EH (cell line): ENCODE measurements around the gene PGPEP1.
A peak's percentile ranks its signal among the peaks of the same experiment; 100 is the strongest.
"Not testable (repeated sequence)": the region's sequence is repeated elsewhere in the genome, so short reads cannot be mapped to it uniquely, and the experiment has no call there.

Experiments used
- DNase-seq: peaks from one replicate; pipeline ENCODE4 v3.0.0-alpha.2; 2015; ENCODE audit warnings: low read depth

PGPEP1 gene

DNA sequence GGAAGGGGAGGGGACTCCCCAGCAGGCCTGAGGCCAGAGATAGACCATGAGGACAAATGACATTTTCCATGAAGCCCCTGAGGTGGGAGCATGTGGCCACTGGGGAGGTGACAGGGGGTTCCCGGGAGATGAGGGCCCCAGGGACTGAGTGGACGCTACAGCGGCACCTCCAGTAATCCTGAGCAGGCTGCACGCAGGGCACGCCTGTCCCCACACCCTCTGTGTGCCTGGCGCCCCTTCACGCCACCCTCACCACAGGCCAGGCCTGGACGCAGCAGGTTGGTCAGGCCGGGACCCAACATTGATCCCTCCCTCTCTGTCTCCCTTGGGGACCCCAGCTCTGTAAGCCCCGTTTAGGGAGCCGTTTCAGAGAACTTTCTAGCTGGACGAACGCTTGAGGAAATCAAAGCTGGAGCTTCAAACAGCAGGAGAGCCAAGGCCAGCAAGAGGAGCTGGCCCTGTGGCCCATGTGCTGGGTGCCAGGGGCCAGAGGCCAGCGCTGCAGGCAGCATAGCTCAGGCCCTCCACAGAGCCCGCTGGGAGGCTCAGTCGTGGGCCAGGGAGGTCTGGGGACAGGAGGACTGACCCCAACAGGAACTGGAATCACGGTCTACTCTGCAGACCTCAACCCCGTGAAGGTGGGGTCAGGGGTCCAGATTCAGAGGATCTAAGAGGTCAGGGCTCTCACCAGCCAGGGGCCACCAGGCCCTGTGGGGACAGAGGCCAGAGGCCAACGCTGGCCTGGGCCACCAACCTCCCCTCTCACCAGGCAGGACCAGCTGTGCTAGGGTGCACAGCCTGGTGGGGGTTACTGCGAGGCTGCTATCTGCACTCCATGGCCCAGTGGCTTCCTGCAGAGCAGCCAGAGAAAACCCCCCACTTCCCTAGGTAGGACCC lies 32.1 kb upstream of the PGPEP1 start:
- no peak for DNase-seq

DNA sequence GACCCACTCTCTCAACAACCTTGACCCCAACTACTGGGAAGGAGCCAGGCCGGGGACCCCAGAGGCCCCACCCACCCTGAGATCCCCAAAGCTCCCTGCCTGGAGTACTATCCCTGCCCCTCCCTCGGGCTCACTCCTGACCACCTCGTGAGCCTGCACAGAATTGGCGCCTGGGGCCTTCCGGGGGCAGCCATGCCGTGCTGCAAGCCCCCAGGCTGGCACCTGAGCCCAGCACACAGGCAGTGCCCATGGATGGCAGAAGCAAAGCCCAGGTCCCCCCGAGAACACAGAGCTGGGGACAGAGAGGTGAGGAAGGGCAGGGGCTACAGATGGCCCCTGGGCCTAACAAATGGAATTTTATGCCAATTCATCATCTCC lies 31.5 kb upstream of the PGPEP1 start:
- DNase-seq: no peak

DNA sequence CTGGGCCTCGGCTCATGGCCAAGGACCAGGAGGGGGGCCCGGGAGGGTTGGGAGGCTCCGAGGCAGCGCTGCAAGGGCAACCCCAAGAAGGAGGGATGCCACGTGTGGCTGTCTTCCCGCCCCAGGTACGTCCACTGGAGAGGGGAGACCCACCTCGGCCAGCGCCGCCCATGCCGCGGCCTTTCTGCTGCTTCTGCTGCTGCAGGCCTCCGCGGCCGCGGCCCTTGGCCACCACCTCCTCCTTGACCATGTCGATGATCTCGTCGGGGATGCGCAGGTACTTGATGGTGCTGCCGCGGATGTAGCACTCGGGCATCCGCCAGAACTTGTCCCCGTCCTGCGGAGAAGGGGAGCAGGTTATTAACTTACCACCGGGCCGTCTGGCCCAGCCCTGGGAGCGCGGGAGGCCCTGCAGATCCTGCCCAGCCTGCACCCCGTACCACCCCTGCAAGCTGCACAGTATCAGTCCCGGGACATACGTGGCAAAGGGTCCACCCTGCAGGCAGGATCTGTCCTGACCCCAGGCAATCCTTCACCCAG lies 30.8 kb upstream of the PGPEP1 start:
- no peak for DNase-seq

DNA sequence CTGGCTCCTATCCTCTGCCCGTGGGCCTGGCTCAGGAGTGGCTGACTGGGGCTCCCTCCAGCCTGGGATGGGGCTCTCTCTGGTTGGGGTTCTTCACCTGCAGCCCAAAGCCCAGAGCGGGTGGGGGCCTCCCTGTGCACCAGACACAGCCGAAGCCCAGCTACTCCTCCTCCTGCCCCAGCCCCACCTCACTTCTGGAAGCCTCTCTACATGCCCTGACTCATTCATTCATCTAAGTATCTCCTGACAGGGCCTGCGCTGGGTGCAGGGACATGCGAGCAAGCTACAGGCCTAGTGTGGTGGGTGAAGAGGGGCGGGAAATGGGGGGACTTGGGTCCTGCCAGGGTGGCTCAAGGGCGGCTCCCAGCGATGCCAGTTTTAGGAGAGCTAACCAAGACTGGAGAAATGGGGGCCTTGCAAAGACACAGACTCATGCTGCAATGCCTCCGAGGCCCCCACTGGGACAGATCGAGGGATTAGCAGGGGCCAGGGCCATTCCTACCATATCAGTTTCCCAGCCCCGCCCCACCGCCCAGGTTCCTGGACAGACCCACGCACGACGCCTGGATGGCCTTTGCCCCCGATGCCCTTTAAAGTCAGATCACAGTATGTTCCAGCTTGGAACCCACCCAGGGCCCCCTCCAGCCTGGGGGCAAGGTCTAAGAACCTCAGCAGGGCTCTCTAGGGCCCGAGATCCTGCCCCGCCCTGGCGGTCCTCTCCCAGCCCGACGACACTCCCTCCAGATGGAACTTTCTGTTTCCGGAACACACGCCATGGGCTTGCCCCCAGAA lies 30.1 kb upstream of the PGPEP1 start:
- DNase-seq: no peak

DNA sequence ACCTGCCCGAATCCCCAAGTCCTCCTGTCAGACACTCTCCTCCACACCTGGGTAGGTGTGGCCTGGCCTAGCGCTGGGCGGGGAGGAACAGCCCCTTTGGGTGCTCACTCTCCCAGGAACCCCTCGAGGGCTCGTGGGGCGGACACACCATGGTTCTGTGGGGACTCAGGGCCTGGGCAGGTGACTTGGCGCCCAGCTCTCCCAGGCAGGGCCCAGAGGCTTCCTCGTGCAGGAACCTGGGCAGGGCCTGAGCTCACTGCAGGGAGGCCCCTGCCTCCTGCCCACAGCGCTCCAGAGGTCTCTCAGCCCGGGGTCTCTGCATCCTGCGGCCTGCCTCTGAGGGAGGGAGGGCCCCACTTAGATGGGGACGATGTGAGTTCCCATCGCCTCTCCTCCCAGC lies 29.4 kb upstream of the PGPEP1 start:
- DNase-seq: no peak

DNA sequence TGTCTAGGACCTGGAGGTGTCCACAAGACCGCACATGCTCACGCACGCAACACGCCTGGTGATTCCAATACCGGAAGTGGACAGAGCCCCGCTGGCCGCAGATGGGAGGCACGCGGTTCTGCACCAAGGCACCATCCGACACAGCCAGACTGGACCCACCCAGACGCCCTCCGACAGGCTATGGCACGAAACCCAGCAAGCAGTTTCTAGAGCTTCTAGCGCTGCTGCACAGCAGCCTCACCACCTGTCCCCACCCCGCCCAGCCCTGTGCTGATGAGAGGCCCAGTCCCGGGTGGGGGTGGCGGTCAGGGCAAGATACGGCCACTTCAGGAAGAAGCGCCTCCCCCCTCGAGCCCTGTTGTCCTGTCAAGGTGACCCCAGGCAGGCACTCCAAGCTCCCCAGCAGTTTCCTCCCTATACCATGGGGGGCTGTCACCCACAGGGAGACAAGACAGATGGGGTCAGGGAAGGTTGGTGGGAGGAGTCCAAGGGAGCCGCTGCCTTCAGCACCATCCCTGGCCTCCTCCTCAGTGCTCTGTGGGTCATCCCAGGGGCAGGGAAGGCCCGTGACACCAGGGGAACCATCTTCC lies 28.8 kb upstream of the PGPEP1 start:
- no peak for DNase-seq

DNA sequence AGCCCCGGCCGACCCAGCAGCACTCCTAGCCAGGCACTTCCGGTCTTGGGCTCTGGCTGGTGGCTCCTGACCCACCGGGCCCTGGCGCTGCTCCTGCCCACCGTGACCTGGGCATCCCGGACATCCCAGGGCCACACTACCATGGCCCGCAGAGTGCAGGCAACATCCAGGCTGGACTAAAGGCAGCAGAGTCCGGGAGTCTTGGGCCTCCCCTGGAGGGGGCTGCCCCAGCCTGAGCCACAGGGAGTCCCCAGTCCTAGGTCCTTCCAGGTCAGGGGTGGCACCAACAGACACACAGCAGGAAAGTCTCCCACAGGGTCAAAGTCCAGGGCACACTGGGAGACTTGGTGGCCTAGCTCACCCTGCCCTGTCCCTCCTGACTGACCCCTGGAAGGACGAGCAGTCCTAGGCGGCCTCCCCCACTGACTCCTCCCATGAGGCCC lies 28.3 kb upstream of the PGPEP1 start:
- no peak for DNase-seq

DNA sequence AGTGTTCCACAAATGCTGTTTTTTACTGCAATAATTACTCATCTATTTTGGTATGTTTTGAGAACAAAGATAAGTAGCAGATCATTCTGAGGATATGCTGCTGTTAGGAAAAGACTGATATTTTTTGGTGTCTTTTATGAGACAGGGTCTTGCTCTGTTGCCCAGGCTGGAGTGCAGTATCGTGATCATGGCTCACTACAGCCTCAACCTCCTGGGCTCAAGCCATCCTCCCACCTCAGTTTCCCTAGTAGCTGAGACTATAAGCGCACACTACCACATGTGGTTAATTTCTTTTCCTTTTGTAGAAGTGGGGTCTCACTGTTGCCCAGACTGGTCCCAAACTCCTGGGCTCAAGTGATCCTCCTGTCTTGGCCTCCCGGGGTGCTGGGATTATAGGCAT lies 27.0 kb upstream of the PGPEP1 start:
- no peak for DNase-seq

DNA sequence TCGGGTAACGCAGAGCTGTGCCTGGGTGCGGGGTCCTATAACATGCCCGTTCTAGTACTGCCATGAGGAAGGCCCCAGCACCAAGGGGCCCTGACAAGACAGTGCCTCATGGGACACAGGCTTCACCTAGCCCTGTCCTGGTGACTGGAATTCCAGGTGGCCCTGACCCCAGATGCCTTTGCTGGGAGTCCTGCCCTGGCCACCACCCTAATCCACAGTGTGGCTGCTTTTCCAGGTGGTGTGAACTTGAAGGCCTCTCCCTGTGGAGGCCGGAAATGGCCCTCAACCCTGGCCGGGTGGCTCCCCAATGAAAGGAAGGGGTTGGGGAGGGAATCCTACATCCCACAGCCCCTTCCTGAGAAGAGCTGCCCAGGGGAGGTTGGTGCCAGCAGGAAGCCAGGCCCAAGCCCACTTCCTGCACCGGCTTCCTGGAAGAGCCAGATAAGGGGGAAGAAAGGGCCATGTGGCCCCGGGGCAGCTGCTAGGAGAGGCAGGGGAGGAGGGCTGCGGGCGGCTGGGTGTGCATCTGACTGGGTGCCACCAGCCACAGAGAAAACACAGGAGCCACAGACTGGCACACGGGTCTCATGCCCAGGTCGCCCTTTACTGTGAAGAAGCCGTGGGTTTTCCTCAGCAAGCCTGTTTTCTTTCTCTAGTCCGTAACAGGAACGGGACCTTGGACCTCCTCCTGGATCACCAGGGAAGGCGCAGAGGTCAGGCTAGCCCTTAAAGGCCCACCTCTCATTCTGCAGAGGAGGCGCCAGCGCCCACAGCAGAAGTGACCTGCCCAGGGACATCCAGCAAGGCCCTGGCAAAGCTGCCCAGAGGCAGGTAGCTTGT lies 22.2 kb upstream of the PGPEP1 start:
- no peak for DNase-seq

DNA sequence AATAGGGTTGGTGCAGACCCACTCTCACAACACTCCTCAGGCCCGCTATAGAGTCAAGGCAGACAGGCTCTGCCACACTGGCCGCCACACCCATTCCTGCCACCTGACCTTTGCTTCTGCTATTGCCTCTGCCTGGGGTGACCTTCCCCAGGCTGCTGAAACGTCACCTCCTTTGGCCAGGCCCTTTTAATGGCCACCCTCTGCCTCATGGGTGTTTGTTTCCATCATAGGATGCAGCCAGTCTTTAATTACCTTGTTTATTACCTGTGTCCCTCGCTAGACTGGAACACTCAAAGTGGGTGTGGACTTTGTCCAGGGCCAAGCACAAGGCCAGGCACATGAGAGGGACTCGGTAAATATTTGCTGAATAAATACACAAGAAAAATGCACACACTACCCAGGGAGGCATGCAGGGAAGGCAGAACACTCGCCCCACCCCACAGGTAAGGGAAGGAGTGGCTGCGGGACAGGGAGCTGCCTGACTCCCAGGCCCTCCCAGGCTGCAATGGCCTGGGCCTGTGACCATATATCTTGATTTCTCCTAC lies 20.7 kb upstream of the PGPEP1 start:
- DNase-seq: no peak

DNA sequence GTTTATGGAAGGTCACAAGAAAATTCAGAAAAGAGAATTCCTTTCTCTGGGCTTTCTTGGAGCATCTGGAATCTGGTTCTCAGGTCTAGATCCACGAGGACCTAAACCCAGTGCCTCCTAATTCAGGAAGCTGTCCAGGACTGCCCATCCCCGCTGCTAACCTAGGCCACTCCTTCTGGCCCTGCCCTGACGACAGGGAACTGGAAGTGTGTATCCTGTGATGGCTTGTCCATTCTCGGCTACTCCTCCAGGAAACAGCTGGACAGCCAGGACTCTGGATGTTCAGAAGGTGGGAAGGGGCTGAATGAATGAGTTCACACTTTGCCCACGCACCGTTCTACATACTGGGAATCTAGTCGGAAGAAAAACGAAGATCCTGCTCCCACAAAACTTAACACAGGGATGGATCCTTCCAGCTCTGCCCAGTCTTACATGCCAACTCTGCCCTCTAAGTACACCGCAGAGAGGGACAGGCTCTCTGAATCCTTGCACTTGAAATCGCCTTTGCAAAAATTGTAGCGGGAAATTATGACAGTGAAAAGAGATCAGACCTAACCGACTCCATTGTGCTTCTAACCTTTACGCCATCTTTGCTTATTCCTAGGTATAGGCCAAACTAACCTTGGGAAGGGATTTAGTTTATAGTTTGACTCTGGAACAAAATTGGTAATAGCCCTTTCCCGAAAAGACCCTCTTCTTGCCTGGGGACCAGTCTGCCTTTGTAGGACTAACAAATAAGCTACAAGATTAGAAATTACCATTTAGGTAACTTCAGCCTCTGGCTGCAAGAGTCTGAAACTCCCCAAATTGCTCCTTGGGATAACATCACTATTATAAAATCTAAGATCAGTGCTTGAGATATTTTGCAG lies 19.3 kb upstream of the PGPEP1 start:
- no peak for DNase-seq

DNA sequence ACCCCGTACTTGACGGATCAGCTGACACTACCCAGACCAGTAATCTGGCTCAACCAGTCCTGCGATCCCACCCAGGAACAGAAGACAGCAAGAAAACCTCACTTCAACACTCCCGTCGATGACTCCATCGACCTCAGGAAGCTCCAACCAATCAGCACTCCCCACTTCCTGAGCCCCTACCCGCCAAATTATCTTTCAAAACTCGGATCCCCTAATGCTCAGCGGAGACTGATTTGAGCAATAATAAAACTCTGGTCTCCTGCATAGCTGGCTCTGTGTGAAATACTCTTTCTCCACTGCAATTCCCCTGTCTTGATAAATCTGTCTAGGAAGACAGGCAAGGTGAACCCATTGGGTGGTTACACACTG lies 18.7 kb upstream of the PGPEP1 start:
- DNase-seq: peak; percentile 9

DNA sequence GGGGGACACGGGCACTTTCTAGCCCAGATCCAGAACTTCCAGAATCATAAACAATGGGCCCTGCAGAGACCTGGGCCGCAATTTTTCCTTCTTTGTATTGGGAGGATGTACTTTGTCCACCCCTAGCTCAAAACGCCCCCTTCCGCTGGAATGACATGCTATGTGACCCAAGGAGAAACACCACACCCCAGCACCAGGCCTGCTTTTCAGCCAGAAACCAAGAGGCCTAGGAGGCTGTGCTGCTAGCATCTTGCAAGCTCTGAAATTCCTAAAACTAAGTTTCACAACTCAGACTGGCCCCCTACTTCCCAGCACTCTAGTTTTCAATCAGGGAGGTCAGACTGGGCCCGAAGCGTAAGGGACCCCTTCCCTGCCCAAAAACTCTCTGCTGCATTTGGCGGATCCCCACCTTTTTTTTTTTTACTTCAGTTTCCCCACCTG lies 18.1 kb upstream of the PGPEP1 start:
- peak; percentile 74 for DNase-seq

DNA sequence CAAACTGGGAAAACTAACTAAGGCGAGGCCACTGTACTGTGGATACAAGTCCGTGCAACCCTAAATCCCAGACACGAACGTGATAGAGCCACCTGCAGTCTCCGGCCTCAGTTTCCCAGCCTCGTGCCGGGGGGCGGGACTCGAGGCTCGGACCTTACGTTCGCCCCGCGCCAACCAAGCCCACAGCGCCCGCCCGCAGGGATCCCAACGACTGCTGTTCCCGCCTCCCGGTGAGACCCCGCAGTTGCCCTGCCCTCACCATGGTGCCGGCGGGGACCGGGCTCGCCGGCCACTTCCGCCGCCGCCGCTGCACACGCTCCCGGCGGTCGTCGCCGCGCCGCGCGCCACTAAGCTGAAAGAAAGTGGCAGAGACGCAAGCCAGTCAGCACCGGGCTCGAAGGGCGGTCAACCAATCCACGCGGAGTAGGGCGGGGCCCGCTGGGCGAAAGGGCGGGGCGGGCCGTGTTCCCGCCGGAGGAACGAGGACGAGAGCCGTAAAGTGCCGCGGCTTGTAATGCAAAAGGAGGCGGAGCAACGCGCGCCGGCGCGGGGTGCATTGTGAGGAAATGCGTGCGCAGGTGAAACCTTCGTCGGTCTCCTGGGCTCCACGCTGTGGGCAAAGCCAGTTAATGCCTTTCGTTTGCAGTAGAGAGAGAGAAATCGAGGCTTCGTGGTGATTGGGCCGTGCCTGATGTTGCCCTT lies 17.5 kb upstream of the PGPEP1 start, which contains the start of gene LSM4:
TSS of gene LSM4 (minus strand) at position 318 of the 702 bp plus-strand sequence. CDS start at position 262, 56 bp downstream.
- DNase-seq: peak; percentile 95

DNA sequence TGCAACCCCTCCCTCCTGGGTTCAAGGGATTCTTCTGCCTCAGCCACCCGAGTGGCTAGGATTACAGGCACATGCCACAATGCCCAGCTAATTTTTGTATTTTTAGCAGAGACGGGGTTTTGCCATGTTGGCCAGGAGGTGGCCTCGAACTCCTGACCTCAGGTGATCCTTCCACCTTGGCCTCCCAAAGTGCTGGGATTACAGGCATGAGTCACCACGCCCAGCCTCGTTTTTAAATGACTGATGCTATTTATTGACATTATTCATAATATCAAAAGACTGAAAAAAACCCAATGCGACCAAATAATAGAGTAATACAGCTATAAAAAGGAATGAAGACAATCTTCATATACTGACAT lies 16.0 kb upstream of the PGPEP1 start:
- DNase-seq: not testable (repeated sequence)

DNA sequence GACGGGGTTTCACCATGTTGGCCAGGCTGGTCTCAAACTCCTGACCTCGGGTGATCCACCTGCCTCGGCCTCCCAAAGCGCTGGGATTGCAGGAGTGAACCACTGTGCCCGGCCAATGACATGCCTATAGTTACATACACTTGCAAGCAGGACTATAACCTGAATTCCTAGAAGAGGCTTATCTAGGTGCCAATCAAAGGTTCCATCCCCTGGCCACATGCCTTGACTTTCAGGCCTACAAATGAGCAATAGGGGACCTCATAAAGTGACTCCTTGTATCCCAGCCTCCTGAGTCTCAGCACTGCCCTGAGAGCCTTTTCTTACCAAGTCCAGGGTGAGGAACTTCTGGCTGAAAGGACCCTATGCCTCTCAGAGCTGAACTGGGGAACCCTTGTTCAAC lies 13.6 kb upstream of the PGPEP1 start:
- DNase-seq: no peak

DNA sequence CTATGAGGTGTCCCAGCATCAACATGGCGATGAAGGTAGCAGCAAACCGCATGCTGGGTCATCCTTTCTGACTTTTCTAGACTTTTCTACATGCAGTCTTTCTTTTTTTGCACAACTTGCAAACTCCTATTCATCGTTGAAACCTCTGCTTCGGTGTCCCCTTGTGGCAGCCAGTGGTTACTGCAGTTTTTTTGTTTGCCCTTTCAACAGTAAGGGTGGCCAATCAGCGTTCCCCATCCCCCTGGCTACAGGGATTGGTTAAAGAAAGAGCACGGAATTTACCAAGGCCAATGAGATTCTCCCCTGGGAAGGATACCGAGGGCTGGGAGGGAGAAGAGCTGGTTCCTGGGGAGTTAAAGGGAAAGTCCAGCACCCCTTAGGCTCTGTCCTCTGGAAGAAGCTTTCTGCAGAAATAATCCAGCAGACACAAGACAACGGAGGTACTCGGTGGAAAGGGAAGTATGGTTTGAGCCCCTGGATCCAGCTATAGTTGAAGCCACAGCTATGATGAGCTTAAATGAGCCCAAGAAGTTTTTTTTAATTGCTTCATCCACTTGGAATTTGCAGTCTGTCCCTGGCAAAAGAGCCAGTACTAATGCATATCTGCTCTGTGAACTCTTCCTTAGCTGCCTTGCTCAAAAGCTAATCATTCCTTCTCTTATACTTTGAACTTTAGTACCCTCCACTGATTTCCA lies 11.9 kb upstream of the PGPEP1 start:
- peak; percentile 98 for DNase-seq

DNA sequence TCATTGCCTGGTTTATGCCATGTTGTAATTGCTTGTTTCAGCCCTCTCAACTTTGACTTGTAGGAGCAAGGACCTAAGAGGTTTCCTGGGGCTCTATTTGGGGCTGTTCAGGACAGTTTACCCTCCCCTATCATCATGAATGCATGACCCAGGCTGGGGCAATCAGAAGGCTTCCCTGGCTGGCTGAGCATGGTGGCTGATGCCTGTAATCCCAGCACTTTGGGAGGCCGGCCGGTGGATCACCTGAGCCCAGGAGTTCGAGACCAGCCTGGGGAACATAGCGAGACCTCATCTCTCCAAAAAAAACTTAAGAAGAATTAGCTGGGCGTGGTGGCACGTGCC lies 11.4 kb upstream of the PGPEP1 start:
- DNase-seq: no peak

DNA sequence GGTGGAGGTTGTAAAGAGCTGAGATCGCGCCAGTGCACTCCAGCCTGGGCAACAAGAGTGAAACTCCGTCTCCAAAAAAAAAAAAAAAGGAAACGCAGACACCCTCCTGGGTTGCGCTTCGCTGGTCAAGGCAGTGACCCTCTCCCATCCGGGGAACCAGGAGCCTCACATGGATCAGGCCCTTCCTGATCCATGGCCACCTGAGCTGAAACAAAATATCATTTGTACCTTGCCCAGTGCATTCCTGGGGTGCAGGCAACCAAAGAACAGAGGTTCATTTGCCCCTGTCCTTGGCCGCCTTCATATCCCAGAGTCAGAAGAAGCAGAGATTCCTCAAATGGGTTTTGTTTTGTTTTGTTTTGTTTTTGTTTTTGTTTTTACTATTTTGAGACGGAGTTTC lies 9.5 kb upstream of the PGPEP1 start:
- no peak for DNase-seq
